ENCODE data around the gene CTIF.

GRCh38 chr18:48863432-48864065 is 324.7 kb downstream of the CTIF start:
- TF ChIP-seq POLR2A (IDR thresholded peaks at IDR 0.05) (no peak), CTCF (IDR thresholded peaks at IDR 0.05) (no peak)

Data from heart left ventricle (tissue), 13 donors.